Hepatocyte (in vitro differentiated cells): ENCODE data around the gene NBAS. TPM values are rescaled to one million over a fixed set of nuclear protein-coding genes. Genes with fewer than 3 reads are reported as not detected.
"Not testable (repeated sequence)": the region's sequence is repeated elsewhere in the genome, so short reads cannot be mapped to it uniquely, and the experiment has no call there.

Experiments
- DNase-seq: peaks from one replicate; pipeline ENCODE4 v3.0.0-alpha.2; 2016; ENCODE audit warnings: low spot score
- H2AFZ ChIP-seq: fragments of 200-600 bp; sonication (generic); 2 replicates; pipeline ENCODE4 v1.6.0; 2016; ENCODE audit warnings: antibody characterized with exemption, mild to moderate bottlenecking
- H3K27ac ChIP-seq: fragments of 200-600 bp; sonication (generic); 2 replicates; pipeline ENCODE4 v1.5.1; 2016; ENCODE audit warnings: mild to moderate bottlenecking
- H3K27me3 ChIP-seq: fragments of 200-600 bp; sonication (generic); 2 replicates; pipeline ENCODE4 v1.6.1; 2016
- H3K36me3 ChIP-seq: fragments of 200-600 bp; sonication (generic); replicated peaks from 2 replicates; pipeline ENCODE4 v1.5.1; 2016; ENCODE audit warnings: low read depth; ENCODE audit not compliant: insufficient read depth
- H3K4me1 ChIP-seq: fragments of 200-600 bp; sonication (generic); 2 replicates; pipeline ENCODE4 v1.5.1; 2016; ENCODE audit warnings: mild to moderate bottlenecking, moderate library complexity; ENCODE audit not compliant: insufficient read depth
- H3K4me2 ChIP-seq: fragments of 200-600 bp; sonication (generic); 2 replicates; pipeline ENCODE4 v1.6.0; 2016
- H3K4me3 ChIP-seq: fragments of 200-600 bp; sonication (generic); 2 replicates; pipeline ENCODE4 v1.5.1; 2016; ENCODE audit warnings: mild to moderate bottlenecking
- H3K79me2 ChIP-seq: fragments of 200-600 bp; sonication (generic); 2 replicates; pipeline ENCODE4 v1.6.0; 2017; ENCODE audit warnings: mild to moderate bottlenecking
- H3K9me2 ChIP-seq: fragments of 200-600 bp; sonication (generic); replicated peaks from 2 replicates; pipeline ENCODE4 v1.6.0; 2017; ENCODE audit warnings: mild to moderate bottlenecking; ENCODE audit not compliant: insufficient read depth
- H3K9me3 ChIP-seq: fragments of 200-600 bp; sonication (generic); 2 replicates; pipeline ENCODE4 v1.5.1; 2016; ENCODE audit warnings: low read depth, mild to moderate bottlenecking
- H4K20me1 ChIP-seq: fragments of 200-600 bp; sonication (generic); 2 replicates; pipeline ENCODE4 v1.6.0; 2016; ENCODE audit warnings: mild to moderate bottlenecking; ENCODE audit not compliant: insufficient read depth, poor library complexity, severe bottlenecking
- EZH2 ChIP-seq: fragments of 200-600 bp; sonication (generic); IDR thresholded peaks from 2 replicates; pipeline ENCODE4 v1.6.1; 2016; ENCODE audit warnings: antibody characterized with exemption, mild to moderate bottlenecking, borderline replicate concordance
- EZH2phosphoT487 ChIP-seq: fragments of 200-600 bp; sonication (generic); IDR thresholded peaks from one replicate; pipeline ENCODE4 v1.6.1; 2018; ENCODE audit warnings: antibody characterized with exemption, mild to moderate bottlenecking, low read depth, moderate library complexity; ENCODE audit not compliant: unreplicated experiment, severe bottlenecking
- WGBS: methylation state at CpG from one replicate; pipeline ENCODE4 v1.1.6; 2016; ENCODE audit warnings: low lambda C conversion rate; ENCODE audit errors: missing lambda C conversion rate; 5-methylcytosine and 5-hydroxymethylcytosine counted together
- polyA plus RNA-seq: library from polyadenylated mRNA; unstranded; fragments of >200 nt; fragmentation: Nextera tagmentation; extraction: Ambion mirVana; gene quantifications from 2 replicates; pipeline ENCODE4 v1.2.1, GENCODE V29; 2016
- total RNA-seq: library from RNA; depleted of rRNA; stranded (reverse); fragments of >200 nt; gene quantifications from 2 replicates; pipeline ENCODE4 v1.2.3, GENCODE V29; 2014
- TF ChIP-seq, protein P1 (sequence below): fragments of 200-600 bp; sonication (generic); IDR thresholded peaks from 2 replicates; pipeline ENCODE4 v1.5.1; 2016; ENCODE audit warnings: antibody characterized with exemption, mild to moderate bottlenecking; ENCODE audit not compliant: poor library complexity

The NBAS gene
- total and polyA plus RNA-seq, 2 experiments from 2014 or later = 20.8 to 47.2 TPM

GRCh38 chr2:15446961-15447360 is 114.2 kb downstream of the NBAS start:
- no peaks in the 10 kb centered on the region for H3K27me3 ChIP-seq
- no peak for DNase-seq
- WGBS = 95% methylated on average over 4 of the region's 4 CpGs
- H3K4me1 ChIP-seq = no peaks in the 10 kb centered on the region
- no peak overlapping the region for H2AFZ ChIP-seq
- no peak overlapping the region for H3K4me3 ChIP-seq
- H3K27ac ChIP-seq = no peak overlapping the region
- no peak overlapping the region for H3K4me2 ChIP-seq
- TF ChIP-seq, protein P1, sequence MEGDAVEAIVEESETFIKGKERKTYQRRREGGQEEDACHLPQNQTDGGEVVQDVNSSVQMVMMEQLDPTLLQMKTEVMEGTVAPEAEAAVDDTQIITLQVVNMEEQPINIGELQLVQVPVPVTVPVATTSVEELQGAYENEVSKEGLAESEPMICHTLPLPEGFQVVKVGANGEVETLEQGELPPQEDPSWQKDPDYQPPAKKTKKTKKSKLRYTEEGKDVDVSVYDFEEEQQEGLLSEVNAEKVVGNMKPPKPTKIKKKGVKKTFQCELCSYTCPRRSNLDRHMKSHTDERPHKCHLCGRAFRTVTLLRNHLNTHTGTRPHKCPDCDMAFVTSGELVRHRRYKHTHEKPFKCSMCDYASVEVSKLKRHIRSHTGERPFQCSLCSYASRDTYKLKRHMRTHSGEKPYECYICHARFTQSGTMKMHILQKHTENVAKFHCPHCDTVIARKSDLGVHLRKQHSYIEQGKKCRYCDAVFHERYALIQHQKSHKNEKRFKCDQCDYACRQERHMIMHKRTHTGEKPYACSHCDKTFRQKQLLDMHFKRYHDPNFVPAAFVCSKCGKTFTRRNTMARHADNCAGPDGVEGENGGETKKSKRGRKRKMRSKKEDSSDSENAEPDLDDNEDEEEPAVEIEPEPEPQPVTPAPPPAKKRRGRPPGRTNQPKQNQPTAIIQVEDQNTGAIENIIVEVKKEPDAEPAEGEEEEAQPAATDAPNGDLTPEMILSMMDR = no peak
- TF ChIP-seq EZH2phosphoT487 (no peak), EZH2 (no peak)
- no peaks in the 10 kb centered on the region for H3K36me3 ChIP-seq
- H3K9me3 ChIP-seq = no peaks in the 10 kb centered on the region
- H3K79me2 ChIP-seq = no peaks in the 10 kb centered on the region
- H4K20me1 ChIP-seq = no peaks in the 10 kb centered on the region
- no peaks in the 10 kb centered on the region for H3K9me2 ChIP-seq

DNA sequence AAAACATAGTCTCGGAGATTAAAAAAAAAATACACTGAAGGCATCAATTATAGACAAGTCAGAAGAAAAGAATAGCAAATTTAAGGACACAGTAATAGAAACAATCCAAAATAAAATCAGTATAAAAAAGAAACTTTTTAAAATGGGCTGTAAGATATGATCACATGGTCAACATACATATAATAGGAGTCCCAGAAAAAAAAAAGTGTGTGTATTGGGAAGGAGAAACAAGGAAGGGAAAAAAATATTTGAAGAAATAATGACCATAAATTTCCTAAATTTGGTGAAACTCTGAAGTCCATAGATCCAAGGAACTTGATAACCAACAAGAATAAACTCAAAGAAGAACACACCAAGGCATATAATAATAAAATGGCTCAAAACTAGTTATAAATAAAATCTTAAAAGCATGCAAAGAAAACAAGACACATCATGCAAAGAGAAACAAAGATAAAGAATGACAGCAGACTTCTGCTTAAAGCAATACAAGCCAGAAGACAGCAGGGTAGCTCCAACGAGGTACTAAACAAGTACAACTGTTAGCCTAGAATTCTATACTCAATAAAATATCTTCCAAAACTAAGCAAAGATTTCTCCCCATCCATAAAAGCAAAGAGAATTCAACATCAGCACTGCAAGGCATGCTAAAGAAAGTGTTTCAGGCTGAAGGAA is 115.1 kb downstream of the NBAS start:
- WGBS = 97% methylated on average over 2 of the region's 2 CpGs
- H3K79me2 ChIP-seq = no peaks in the 10 kb centered on the region
- H3K9me3 ChIP-seq = no peaks in the 10 kb centered on the region

GRCh38 chr2:15439768-15440524 is 121.2 kb downstream of the NBAS start:
- not testable (repeated sequence) for H4K20me1 ChIP-seq, H3K27ac ChIP-seq, H3K79me2 ChIP-seq, H3K36me3 ChIP-seq, H3K4me2 ChIP-seq, H3K9me2 ChIP-seq, H3K4me1 ChIP-seq, H3K27me3 ChIP-seq, H3K9me3 ChIP-seq, H3K4me3 ChIP-seq, DNase-seq, H2AFZ ChIP-seq
- WGBS = 94% methylated on average over 22 of the region's 22 CpGs

More for the DNA sequence above, 115.1 kb downstream of the NBAS start:
- H4K20me1 ChIP-seq = no peaks in the 10 kb centered on the region
- H3K27ac ChIP-seq = no peak overlapping the region
- H3K4me2 ChIP-seq = no peak overlapping the region
- no peaks in the 10 kb centered on the region for H3K9me2 ChIP-seq
- no peaks in the 10 kb centered on the region for H3K36me3 ChIP-seq
- no peaks in the 10 kb centered on the region for H3K4me1 ChIP-seq
- no peak overlapping the region for H2AFZ ChIP-seq
- H3K27me3 ChIP-seq = no peaks in the 10 kb centered on the region
- H3K4me3 ChIP-seq = no peak overlapping the region
- TF ChIP-seq EZH2 = no peak
- TF ChIP-seq, protein P1 = no peak
- DNase-seq = no peak

DNA sequence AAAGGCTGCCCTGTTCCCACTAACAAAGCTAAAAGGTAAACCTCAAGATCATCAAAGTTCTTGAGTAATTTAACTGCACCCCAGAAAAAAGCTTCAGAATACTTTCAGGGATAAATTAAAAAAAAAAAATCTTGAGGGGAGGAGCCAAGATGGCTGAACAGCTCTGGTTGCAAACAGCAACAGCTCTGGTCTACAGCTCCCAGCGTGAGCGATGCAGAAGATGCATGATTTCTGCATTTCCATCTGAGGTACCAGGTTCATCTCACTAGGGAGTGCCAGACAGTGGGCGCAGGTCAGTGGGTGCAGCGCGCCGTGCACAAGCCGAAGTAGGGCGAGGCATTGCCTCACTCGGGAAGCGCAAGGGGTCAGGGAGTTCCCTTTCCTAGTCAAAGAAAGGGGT is 121.8 kb downstream of the NBAS start:
- H3K4me3 ChIP-seq, H3K36me3 ChIP-seq, H2AFZ ChIP-seq, H3K9me3 ChIP-seq, H3K4me1 ChIP-seq, H3K27me3 ChIP-seq, H3K27ac ChIP-seq, DNase-seq, H3K4me2 ChIP-seq, H3K9me2 ChIP-seq, H4K20me1 ChIP-seq, H3K79me2 ChIP-seq: not testable (repeated sequence)
- WGBS = 100% methylated on average over 9 of the region's 10 CpGs
